H1 (cell line): ENCODE data around the gene SLC25A36. TPM values are rescaled to one million over a fixed set of nuclear protein-coding genes. Genes with fewer than 3 reads are reported as not detected.
A peak's percentile ranks its signal among the peaks of the same experiment; 100 is the strongest.

ENCODE experiments used
- CTCF ChIA-PET: fragments of 300-600 bp; sonication (Branson Sonifier 250); formaldehyde crosslinking; loops from one replicate; lab custom pipeline; 2021; ENCODE audit not compliant: partially characterized antibody; lab: Charles Lee
- POLR2A ChIA-PET: fragments of 300-600 bp; sonication (Branson Sonifier 250); formaldehyde crosslinking; loops from one replicate; lab custom pipeline; 2021; ENCODE audit warnings: inconsistent platforms; ENCODE audit not compliant: partially characterized antibody; lab: Charles Lee
- DNase-seq, 2 experiments: peaks; one replicate each; pipeline versions ENCODE4 v3.0.0 to v3.0.0-alpha.2; 2010 to 2022; ENCODE audit warnings: low spot score in 2 of 2, low read depth in 1 of 2, mixed read lengths in 1 of 2
- FAIRE-seq: peaks from 2 replicates; lab custom pipeline; 2011; peaks lifted over from hg19 to GRCh38; lab: Jason Lieb, UNC
- H2AFZ ChIP-seq: 2 replicates; pipeline ENCODE4 v1.8.1; 2012; ENCODE audit warnings: low read length, inconsistent platforms
- H2AK5ac ChIP-seq: 2 replicates; pipeline ENCODE4 v1.6.1; 2013; ENCODE audit warnings: low read depth, low read length
- H2BK120ac ChIP-seq: replicated peaks from 2 replicates; pipeline ENCODE3; 2013; ENCODE audit warnings: low read depth, low read length, inconsistent platforms
- H2BK12ac ChIP-seq: 2 replicates; pipeline ENCODE4 v1.6.1; 2013; ENCODE audit warnings: low read depth, low read length
- H2BK15ac ChIP-seq: 2 replicates; pipeline ENCODE4 v1.6.1; 2013; ENCODE audit warnings: low read length
- H2BK20ac ChIP-seq: 2 replicates; pipeline ENCODE4 v1.6.1; 2013; ENCODE audit warnings: low read length
- H2BK5ac ChIP-seq: 2 replicates; pipeline ENCODE4 v1.6.1; 2013; ENCODE audit warnings: low read depth, low read length
- H3K14ac ChIP-seq: 2 replicates; pipeline ENCODE4 v1.6.1; 2013; ENCODE audit warnings: inconsistent platforms; ENCODE audit not compliant: insufficient read length
- H3K18ac ChIP-seq: 2 replicates; pipeline ENCODE4 v1.6.1; 2013; ENCODE audit warnings: low read length; ENCODE audit errors: extremely low read depth
- H3K23ac ChIP-seq: 2 replicates; pipeline ENCODE4 v1.6.1; 2013; ENCODE audit warnings: inconsistent platforms; ENCODE audit not compliant: insufficient read length
- H3K23me2 ChIP-seq: 2 replicates; pipeline ENCODE4 v1.6.1; 2013; ENCODE audit warnings: low read depth, low read length
- H3K27ac ChIP-seq: 2 replicates; pipeline ENCODE4 v1.6.1; 2011; ENCODE audit warnings: low read depth, low read length, inconsistent platforms
- H3K27me3 ChIP-seq, 4 experiments: replicated peaks in 1 of 4; 1 replicate in 1 of 4; 2 replicates in 3 of 4; pipeline versions ENCODE4 v1.6.1 to v1.8.1; 2011 to 2013; ENCODE audit warnings: low read length in 3 of 4, mild to moderate bottlenecking in 3 of 4, inconsistent platforms in 2 of 4, mixed read lengths in 2 of 4, moderate library complexity in 1 of 4; ENCODE audit not compliant: control insufficient read depth in 3 of 4, insufficient read depth in 3 of 4; ENCODE audit errors: extremely low read depth in 1 of 4
- H3K36me3 ChIP-seq, 4 experiments: 2 replicates each; pipeline versions ENCODE4 v1.6.1 to v1.8.1; 2011 to 2013; ENCODE audit warnings: mild to moderate bottlenecking in 4 of 4, low read length in 3 of 4, moderate library complexity in 2 of 4, control low read depth in 1 of 4, inconsistent platforms in 1 of 4; ENCODE audit not compliant: insufficient read depth in 4 of 4, control insufficient read depth in 2 of 4
- H3K4ac ChIP-seq: replicated peaks from 2 replicates; pipeline ENCODE3; 2013; ENCODE audit warnings: low read length, low read depth, mixed read lengths, inconsistent platforms; ENCODE audit not compliant: insufficient read length
- H3K4me1 ChIP-seq, 4 experiments: replicated peaks in 1 of 4; 1 replicate in 1 of 4; 2 replicates in 3 of 4; pipeline versions ENCODE4 v1.6.1 to v1.8.1; 2011 to 2013; ENCODE audit warnings: low read length in 3 of 4, inconsistent platforms in 2 of 4, mixed read lengths in 1 of 4; ENCODE audit not compliant: insufficient read depth in 4 of 4, control insufficient read depth in 3 of 4
- H3K4me2 ChIP-seq, 2 experiments: 2 replicates each; pipeline versions ENCODE4 v1.6.1 to v1.8.1; 2011 to 2013; ENCODE audit warnings: low read depth in 2 of 2, low read length in 2 of 2, control low read depth in 1 of 2, inconsistent platforms in 1 of 2, mild to moderate bottlenecking in 1 of 2; ENCODE audit not compliant: insufficient read depth in 1 of 2
- H3K4me3 ChIP-seq, 4 experiments: fragments of 200-600, 300-600 bp in 1 of 4; sonication (generic), shearing (Covaris generic), sonication (Bioruptor Twin) in 1 of 4; 2 replicates each; pipeline versions ENCODE4 v1.5.1 to v1.8.1; 2011 to 2016; ENCODE audit warnings: low read length in 4 of 4, low read depth in 3 of 4, control low read depth in 2 of 4, inconsistent platforms in 2 of 4, mild to moderate bottlenecking in 2 of 4, mixed read lengths in 1 of 4, moderate library complexity in 1 of 4; ENCODE audit not compliant: insufficient read depth in 2 of 4; ENCODE audit errors: extremely low read depth in 1 of 4
- H3K56ac ChIP-seq: replicated peaks from 2 replicates; pipeline ENCODE3; 2013; ENCODE audit warnings: low read depth, mild to moderate bottlenecking, mixed read lengths, low read length, inconsistent platforms; ENCODE audit not compliant: insufficient read length
- H3K79me1 ChIP-seq: 2 replicates; pipeline ENCODE4 v1.6.1; 2013; ENCODE audit warnings: low read depth, low read length, control low read depth
- H3K79me2 ChIP-seq, 2 experiments: 2 replicates each; pipeline versions ENCODE4 v1.6.1 to v1.8.1; 2012 to 2013; ENCODE audit warnings: low read length in 2 of 2, mild to moderate bottlenecking in 2 of 2, inconsistent platforms in 1 of 2; ENCODE audit not compliant: insufficient read depth in 2 of 2, control insufficient read depth in 1 of 2
- H3K9ac ChIP-seq, 4 experiments: replicated peaks in 1 of 4; 1 replicate in 1 of 4; 2 replicates in 3 of 4; pipeline versions ENCODE4 v1.6.1 to v1.8.1; 2011 to 2013; ENCODE audit warnings: low read depth in 3 of 4, low read length in 3 of 4, control low read depth in 2 of 4, mild to moderate bottlenecking in 2 of 4, moderate library complexity in 2 of 4, inconsistent platforms in 1 of 4; ENCODE audit errors: extremely low read depth in 1 of 4
- H3K9me3 ChIP-seq, 2 experiments: 2 replicates each; pipeline versions ENCODE4 v1.6.1 to v1.8.1; 2012 to 2013; ENCODE audit warnings: mild to moderate bottlenecking in 2 of 2, moderate library complexity in 2 of 2, control low read depth in 1 of 2, inconsistent platforms in 1 of 2, low read depth in 1 of 2, low read length in 1 of 2, mixed read lengths in 1 of 2; ENCODE audit not compliant: insufficient read depth in 2 of 2
- H4K20me1 ChIP-seq, 2 experiments: replicated peaks in 1 of 2; 2 replicates each; pipeline versions ENCODE3 to v1.8.1; 2011 to 2013; ENCODE audit warnings: inconsistent platforms in 2 of 2, low read length in 2 of 2, mild to moderate bottlenecking in 1 of 2; ENCODE audit not compliant: insufficient read depth in 2 of 2, control insufficient read depth in 1 of 2
- H4K5ac ChIP-seq: 2 replicates; pipeline ENCODE4 v1.6.1; 2013; ENCODE audit warnings: low read length, low read depth, mixed read lengths, inconsistent platforms; ENCODE audit not compliant: insufficient read length
- H4K8ac ChIP-seq: 2 replicates; pipeline ENCODE4 v1.8.0; 2013; ENCODE audit warnings: mild to moderate bottlenecking, moderate library complexity, low read length, inconsistent platforms; ENCODE audit not compliant: insufficient read depth; ENCODE audit errors: extremely low read depth
- H4K91ac ChIP-seq: replicated peaks from 2 replicates; pipeline ENCODE3; 2013; ENCODE audit warnings: low read length, mixed read lengths, inconsistent platforms; ENCODE audit not compliant: insufficient read length
- CTBP2 ChIP-seq: IDR thresholded peaks from 2 replicates; pipeline ENCODE4 v1.7.0; 2011; ENCODE audit warnings: borderline replicate concordance, mild to moderate bottlenecking, moderate library complexity, mixed read lengths, low read length; ENCODE audit not compliant: insufficient read depth, insufficient read length
- CTCF ChIP-seq, 3 experiments: IDR thresholded peaks; 1 replicate in 2 of 3; 2 replicates in 1 of 3; pipeline versions ENCODE4 v1.5.1 to v1.6.1; 2011; ENCODE audit warnings: low read length in 3 of 3, mild to moderate bottlenecking in 3 of 3, inconsistent platforms in 2 of 3, low read depth in 1 of 3, moderate library complexity in 1 of 3; ENCODE audit not compliant: insufficient read depth in 1 of 3; ENCODE audit errors: control extremely low read depth in 1 of 3
- GABPA ChIP-seq: IDR thresholded peaks from 2 replicates; pipeline ENCODE4 v1.6.1; 2011; ENCODE audit warnings: mild to moderate bottlenecking, low read length, moderate library complexity, borderline replicate concordance; ENCODE audit not compliant: insufficient read depth
- RAD21 ChIP-seq, 2 experiments: IDR thresholded peaks in 1 of 2; conservative IDR thresholded peaks in 1 of 2; 2 replicates each; pipeline ENCODE4 v1.6.1; 2011; ENCODE audit warnings: low read depth in 2 of 2, low read length in 2 of 2, improper control_type of control experiment in 1 of 2, inconsistent platforms in 1 of 2, mild to moderate bottlenecking in 1 of 2, moderate library complexity in 1 of 2
- RBBP5 ChIP-seq: IDR thresholded peaks from 2 replicates; pipeline ENCODE4 v1.7.1; 2012; ENCODE audit warnings: low read depth, mild to moderate bottlenecking, inconsistent platforms, low read length, moderate library complexity, borderline replicate concordance
- SP1 ChIP-seq: IDR thresholded peaks from 2 replicates; pipeline ENCODE4 v1.6.1; 2011; ENCODE audit warnings: low read depth, low read length
- TEAD4 ChIP-seq: IDR thresholded peaks from 2 replicates; pipeline ENCODE4 v1.6.1; 2012; ENCODE audit warnings: low read depth, low read length, inconsistent platforms, mixed read lengths
- ZNF274 ChIP-seq: IDR thresholded peaks from 2 replicates; pipeline ENCODE4 v1.7.0; 2012; ENCODE audit warnings: low read length, borderline replicate concordance; ENCODE audit errors: extremely low read depth
- WGBS, 2 experiments: shearing (Covaris generic) in 1 of 2; methylation state at CpG; one replicate each; pipeline versions ENCODE4 v1.1.6 to v1.1.7; 2013 to 2015; ENCODE audit warnings: low lambda C conversion rate in 2 of 2, mixed read lengths in 2 of 2, inconsistent platforms in 1 of 2, low coverage in 1 of 2, missing lambda C conversion rate in 1 of 2; ENCODE audit not compliant: insufficient replicate concordance in 2 of 2, insufficient coverage in 1 of 2, insufficient read length in 1 of 2; ENCODE audit errors: extremely low coverage in 1 of 2, missing lambda C conversion rate in 1 of 2; 5-methylcytosine and 5-hydroxymethylcytosine counted together
- polyA plus RNA-seq, 7 experiments: library from polyadenylated mRNA; depleted of rRNA in 3 of 7; stranded (reverse) in 5 of 7; unstranded in 2 of 7; fragments of >200 nt in 5 of 7; fragments of 200-250 nt in 2 of 7; gene quantifications; 1 replicate in 5 of 7; 2 replicates in 1 of 7; 4 replicates in 1 of 7; pipeline versions ENCODE4 v1.2.1 to v1.2.3, GENCODE V29; 2011 to 2013; ENCODE audit warnings: missing spikeins in 2 of 7, mixed read lengths in 2 of 7
- total RNA-seq: library from RNA; stranded (reverse); fragmentation: NEBNext Ultra II Directional; extraction: Animal tissue kit (Norgen Biotek cat#: 25700); gene quantifications from 2 replicates; pipeline ENCODE4 v1.2.1, GENCODE V29; 2021
- TF ChIP-seq, protein P1 (sequence below): IDR thresholded peaks from 2 replicates; pipeline ENCODE4 v1.6.1; 2012; ENCODE audit warnings: inconsistent platforms

SLC25A36 gene
- total and polyA plus RNA-seq, 2 of the 8 experiments (the other 6 are each of a cell fraction or from before 2014, with no cell fraction given), result 42.9 to 71.8 TPM

GRCh38 chr3:141000027-141000663 is 58.5 kb downstream of the SLC25A36 start:
- WGBS, 2 experiments, result 9% methylated on average over 2 of the region's 2 CpGs; no CpG with 5 or more reads in 1 of the 2 experiments
- CTCF ChIA-PET, result interaction anchor here (0.6 to 7.4 kb wide), 62 partner anchors 9 to 383 kb away, joined by 3 to 137 read pairs (median 4); partner anchors contain the start of gene SPSB4
- peak overlapping the region; percentile 46; the same call in 1 of the 2 replicates for H2AFZ ChIP-seq
- no peak overlapping the region for H2BK120ac ChIP-seq
- TF ChIP-seq RBBP5 (no peak), SP1 (no peak), ZNF274 (no peak), CTBP2 (no peak), TEAD4 (no peak), GABPA (no peak), CTCF (IDR thresholded peaks at IDR 0.05; ENCODE audit: control extremely low read depth in 1 of 3, insufficient read depth in 1 of 3, low read depth in 1 of 3, low read length in 3 of 3) (peak; percentile 87 to 97 (median 95)), RAD21 (IDR thresholded peaks at IDR 0.05 in 1 of 2, conservative IDR thresholded peaks at IDR 0.05 in 1 of 2; ENCODE audit: low read depth in 2 of 2, low read length in 2 of 2) (peak; percentile 99)
- TF ChIP-seq, protein P1, sequence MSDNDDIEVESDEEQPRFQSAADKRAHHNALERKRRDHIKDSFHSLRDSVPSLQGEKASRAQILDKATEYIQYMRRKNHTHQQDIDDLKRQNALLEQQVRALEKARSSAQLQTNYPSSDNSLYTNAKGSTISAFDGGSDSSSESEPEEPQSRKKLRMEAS, result 0 out of 2 replicates have a peak, but pooled peaks have one; percentile 31
- no peaks in the 10 kb centered on the region for H3K36me3 ChIP-seq
- no peak overlapping the region for H4K91ac ChIP-seq
- no peak overlapping the region for H3K4me2 ChIP-seq
- no peak overlapping the region for H3K9ac ChIP-seq
- no peaks in the 10 kb centered on the region for H4K20me1 ChIP-seq
- no peak overlapping the region for H3K14ac ChIP-seq
- peaks cover 5 to 9% of the 10 kb centered on the region in 2 experiments; a peak in 2 of 4 replicates for H3K9me3 ChIP-seq
- H3K56ac ChIP-seq, result no peak overlapping the region
- H3K4me3 ChIP-seq, result no peak overlapping the region
- H4K5ac ChIP-seq, result no peak overlapping the region
- H2BK20ac ChIP-seq, result no peak overlapping the region
- no peak overlapping the region for H2BK15ac ChIP-seq
- H3K79me1 ChIP-seq, result no peaks in the 10 kb centered on the region
- H2BK12ac ChIP-seq, result no peak overlapping the region
- no peak overlapping the region for H3K23ac ChIP-seq
- FAIRE-seq, result peak; percentile 99
- no peak overlapping the region for H2BK5ac ChIP-seq
- no peak overlapping the region for H3K18ac ChIP-seq
- no peaks in the 10 kb centered on the region for H3K4me1 ChIP-seq
- H3K27ac ChIP-seq, result no peak overlapping the region
- POLR2A ChIA-PET, result interaction anchor here (0.6 to 1.8 kb wide), 3 partner anchors 52 to 1747 kb away, joined by 3 to 4 read pairs (median 3); no protein-coding TSS in a partner anchor
- DNase-seq, result peak; percentile 34 to 76
- H4K8ac ChIP-seq, result no peak overlapping the region
- H3K23me2 ChIP-seq, result no peaks in the 10 kb centered on the region
- no peak overlapping the region for H2AK5ac ChIP-seq
- no peaks in the 10 kb centered on the region for H3K79me2 ChIP-seq
- no peaks in the 10 kb centered on the region for H3K27me3 ChIP-seq
- no peak overlapping the region for H3K4ac ChIP-seq
